ENCODE data around the gene MSN.

DNA sequence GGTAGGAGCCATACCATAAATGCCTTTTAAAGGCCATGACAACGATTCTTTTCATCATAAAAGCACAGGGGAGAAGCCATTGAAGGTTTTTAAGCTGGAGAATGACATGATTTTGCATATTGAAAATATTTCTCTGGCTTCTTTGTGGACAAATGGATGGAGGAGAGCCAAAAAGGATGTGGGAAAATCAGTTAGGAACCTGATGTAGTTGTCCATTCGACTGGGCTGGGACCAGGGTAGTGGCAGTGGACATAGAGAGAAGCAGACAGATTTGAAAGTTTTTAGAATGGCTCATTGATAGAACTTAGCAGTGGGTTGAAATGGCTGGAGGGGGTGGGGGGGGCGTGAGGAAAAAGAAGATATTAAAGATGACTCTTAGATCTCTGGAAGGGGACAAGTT, 19.7 kb upstream of the MSN start:
- TF ChIP-seq, protein P1, sequence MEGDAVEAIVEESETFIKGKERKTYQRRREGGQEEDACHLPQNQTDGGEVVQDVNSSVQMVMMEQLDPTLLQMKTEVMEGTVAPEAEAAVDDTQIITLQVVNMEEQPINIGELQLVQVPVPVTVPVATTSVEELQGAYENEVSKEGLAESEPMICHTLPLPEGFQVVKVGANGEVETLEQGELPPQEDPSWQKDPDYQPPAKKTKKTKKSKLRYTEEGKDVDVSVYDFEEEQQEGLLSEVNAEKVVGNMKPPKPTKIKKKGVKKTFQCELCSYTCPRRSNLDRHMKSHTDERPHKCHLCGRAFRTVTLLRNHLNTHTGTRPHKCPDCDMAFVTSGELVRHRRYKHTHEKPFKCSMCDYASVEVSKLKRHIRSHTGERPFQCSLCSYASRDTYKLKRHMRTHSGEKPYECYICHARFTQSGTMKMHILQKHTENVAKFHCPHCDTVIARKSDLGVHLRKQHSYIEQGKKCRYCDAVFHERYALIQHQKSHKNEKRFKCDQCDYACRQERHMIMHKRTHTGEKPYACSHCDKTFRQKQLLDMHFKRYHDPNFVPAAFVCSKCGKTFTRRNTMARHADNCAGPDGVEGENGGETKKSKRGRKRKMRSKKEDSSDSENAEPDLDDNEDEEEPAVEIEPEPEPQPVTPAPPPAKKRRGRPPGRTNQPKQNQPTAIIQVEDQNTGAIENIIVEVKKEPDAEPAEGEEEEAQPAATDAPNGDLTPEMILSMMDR (IDR thresholded peaks at IDR 0.05; ENCODE audit: poor library complexity, severe bottlenecking) = no peak
- no peak for TF ChIP-seq POLR2AphosphoS5 (IDR thresholded peaks at IDR 0.05)
- TF ChIP-seq, protein P2, sequence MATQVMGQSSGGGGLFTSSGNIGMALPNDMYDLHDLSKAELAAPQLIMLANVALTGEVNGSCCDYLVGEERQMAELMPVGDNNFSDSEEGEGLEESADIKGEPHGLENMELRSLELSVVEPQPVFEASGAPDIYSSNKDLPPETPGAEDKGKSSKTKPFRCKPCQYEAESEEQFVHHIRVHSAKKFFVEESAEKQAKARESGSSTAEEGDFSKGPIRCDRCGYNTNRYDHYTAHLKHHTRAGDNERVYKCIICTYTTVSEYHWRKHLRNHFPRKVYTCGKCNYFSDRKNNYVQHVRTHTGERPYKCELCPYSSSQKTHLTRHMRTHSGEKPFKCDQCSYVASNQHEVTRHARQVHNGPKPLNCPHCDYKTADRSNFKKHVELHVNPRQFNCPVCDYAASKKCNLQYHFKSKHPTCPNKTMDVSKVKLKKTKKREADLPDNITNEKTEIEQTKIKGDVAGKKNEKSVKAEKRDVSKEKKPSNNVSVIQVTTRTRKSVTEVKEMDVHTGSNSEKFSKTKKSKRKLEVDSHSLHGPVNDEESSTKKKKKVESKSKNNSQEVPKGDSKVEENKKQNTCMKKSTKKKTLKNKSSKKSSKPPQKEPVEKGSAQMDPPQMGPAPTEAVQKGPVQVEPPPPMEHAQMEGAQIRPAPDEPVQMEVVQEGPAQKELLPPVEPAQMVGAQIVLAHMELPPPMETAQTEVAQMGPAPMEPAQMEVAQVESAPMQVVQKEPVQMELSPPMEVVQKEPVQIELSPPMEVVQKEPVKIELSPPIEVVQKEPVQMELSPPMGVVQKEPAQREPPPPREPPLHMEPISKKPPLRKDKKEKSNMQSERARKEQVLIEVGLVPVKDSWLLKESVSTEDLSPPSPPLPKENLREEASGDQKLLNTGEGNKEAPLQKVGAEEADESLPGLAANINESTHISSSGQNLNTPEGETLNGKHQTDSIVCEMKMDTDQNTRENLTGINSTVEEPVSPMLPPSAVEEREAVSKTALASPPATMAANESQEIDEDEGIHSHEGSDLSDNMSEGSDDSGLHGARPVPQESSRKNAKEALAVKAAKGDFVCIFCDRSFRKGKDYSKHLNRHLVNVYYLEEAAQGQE (IDR thresholded peaks at IDR 0.05; ENCODE audit: borderline replicate concordance) = no peak
- TF ChIP-seq EP300 (conservative IDR thresholded peaks at IDR 0.05; ENCODE audit: poor library complexity, severe bottlenecking) = no peak
- TF ChIP-seq TAF1 (IDR thresholded peaks at IDR 0.05; ENCODE audit: low read depth) = no peak
- no peak for TF ChIP-seq SMC3 (conservative IDR thresholded peaks at IDR 0.05; ENCODE audit: poor library complexity)
